Skin epidermis (tissue), 12 donors: ENCODE results near the gene MAN2B1.
"Not testable (repeated sequence)": the region's sequence is repeated elsewhere in the genome, so short reads cannot be mapped to it uniquely, and the experiment has no call there.

Experiments used
- H3K27ac ChIP-seq, 21 experiments: fragments of 200-600 bp; sonication (generic) in 11 of 21; one replicate each; pipeline ENCODE4 v1.5.0; 2020; ENCODE audit warnings: mild to moderate bottlenecking in 3 of 21, inconsistent platforms in 2 of 21, moderate library complexity in 2 of 21
- H3K4me3 ChIP-seq, 7 experiments: fragments of 200-600 bp; sonication (generic) in 2 of 7; one replicate each; pipeline ENCODE4 v1.5.0; 2020; ENCODE audit warnings: inconsistent platforms in 2 of 7, mild to moderate bottlenecking in 2 of 7, moderate library complexity in 1 of 7

Gene MAN2B1

GRCh38 chr19:12666265-12667048, at the start of gene MAN2B1, which contains the start of gene WDR83:
Gene MAN2B1, minus strand, starts transcription at chr19:12666742. Its CDS starts 41 bp downstream, at chr19:12666701.
Gene WDR83, plus strand, starts transcription at chr19:12666807. Its CDS starts 2,984 bp downstream, at chr19:12669791.
- Histone ChIP-seq H3K4me3 (peak within 1 kb of the TSS; percentile 52 to 80 (median 63)), H3K27ac (peak within 1 kb of the TSS; percentile 35 to 99 (median 79))

- Histone ChIP-seq H3K27ac (no peak overlapping the region), H3K4me3 (no peak overlapping the region)
Observed at GRCh38 chr19:12715929-12716328, 49.4 kb upstream of the MAN2B1 start.

GRCh38 chr19:12715102-12715501, 48.6 kb upstream of the MAN2B1 start:
- no peak overlapping the region for H3K27ac ChIP-seq

GRCh38 chr19:12713304-12713703, 46.8 kb upstream of the MAN2B1 start:
- H3K27ac ChIP-seq, H3K4me3 ChIP-seq: not testable (repeated sequence)

More at GRCh38 chr19:12715102-12715501, 48.6 kb upstream of the MAN2B1 start:
- no peak overlapping the region for H3K4me3 ChIP-seq

- not testable (repeated sequence) for H3K27ac ChIP-seq, H3K4me3 ChIP-seq
Observed at GRCh38 chr19:12712077-12712476, 45.5 kb upstream of the MAN2B1 start.

- H3K27ac ChIP-seq = no peak overlapping the region
- no peak overlapping the region for H3K4me3 ChIP-seq
Observed at GRCh38 chr19:12711187-12711586, 44.6 kb upstream of the MAN2B1 start.

GRCh38 chr19:12708641-12709040, 42.1 kb upstream of the MAN2B1 start:
- no peak overlapping the region for H3K27ac ChIP-seq

GRCh38 chr19:12706332-12706718, 39.8 kb upstream of the MAN2B1 start:
- Histone ChIP-seq H3K4me3 (no peak overlapping the region), H3K27ac (no peak overlapping the region)

More at GRCh38 chr19:12708641-12709040, 42.1 kb upstream of the MAN2B1 start:
- no peak overlapping the region for H3K4me3 ChIP-seq

- no peak overlapping the region for H3K4me3 ChIP-seq
- H3K27ac ChIP-seq = no peak overlapping the region
Observed at GRCh38 chr19:12705654-12706331, 39.3 kb upstream of the MAN2B1 start.

- Histone ChIP-seq H3K27ac (no peak overlapping the region), H3K4me3 (no peak overlapping the region)
Observed at GRCh38 chr19:12705169-12705568, 38.6 kb upstream of the MAN2B1 start.

- Histone ChIP-seq H3K27ac (no peak overlapping the region), H3K4me3 (no peak overlapping the region)
Observed at GRCh38 chr19:12703046-12703445, 36.5 kb upstream of the MAN2B1 start.

- no peak overlapping the region for H3K4me3 ChIP-seq
- H3K27ac ChIP-seq = no peak overlapping the region
Observed at GRCh38 chr19:12701596-12702282, 35.2 kb upstream of the MAN2B1 start.

GRCh38 chr19:12698138-12698537, 31.6 kb upstream of the MAN2B1 start:
- no peak overlapping the region for H3K4me3 ChIP-seq

GRCh38 chr19:12697425-12697824, 30.9 kb upstream of the MAN2B1 start:
- H3K27ac ChIP-seq = peak overlapping the region in 1 of 21 experiments; percentile 87
- peak overlapping the region in 1 of 7 experiments; percentile 99 for H3K4me3 ChIP-seq

More at GRCh38 chr19:12698138-12698537, 31.6 kb upstream of the MAN2B1 start:
- no peak overlapping the region for H3K27ac ChIP-seq

- H3K27ac ChIP-seq = peak within 1 kb of the TSS in 20 of 21 experiments; percentile 20 to 90 (median 82)
Observed at GRCh38 chr19:12696366-12697335, 30.1 kb upstream of the MAN2B1 start, which contains the start of gene FBXW9. Gene FBXW9, minus strand, starts transcription at chr19:12696631. Its CDS starts 50 bp downstream, at chr19:12696581.

GRCh38 chr19:12695997-12696365, 29.4 kb upstream of the MAN2B1 start:
- Histone ChIP-seq H3K27ac (peak overlapping the region in 18 of 21 experiments; percentile 20 to 90 (median 84)), H3K4me3 (peak overlapping the region; percentile 62 to 99 (median 84))

More at GRCh38 chr19:12696366-12697335, 30.1 kb upstream of the MAN2B1 start, which contains the start of gene FBXW9:
- H3K4me3 ChIP-seq = peak within 1 kb of the TSS; percentile 62 to 99 (median 84)

GRCh38 chr19:12695514-12695913, 29.0 kb upstream of the MAN2B1 start:
- Histone ChIP-seq H3K4me3 (peak overlapping the region; percentile 62 to 99 (median 84)), H3K27ac (peak overlapping the region in 9 of 21 experiments; percentile 60 to 90 (median 86))

GRCh38 chr19:12695096-12695495, 28.6 kb upstream of the MAN2B1 start:
- peak overlapping the region in 1 of 21 experiments; percentile 87 for H3K27ac ChIP-seq
- H3K4me3 ChIP-seq = no peak overlapping the region

GRCh38 chr19:12694641-12695040, 28.1 kb upstream of the MAN2B1 start:
- Histone ChIP-seq H3K27ac (no peak overlapping the region), H3K4me3 (no peak overlapping the region)
